MV-4-11 (cell line): ENCODE measurements around the gene SOCS1.

Experiments used
- DNase-seq: peaks from one replicate; lab custom pipeline; 2025; lab: John Stamatoyannopoulos, UW

SOCS1 gene

GRCh38 chr16:11245222-11245737 is 10.7 kb downstream of the SOCS1 start:
- no peak for DNase-seq

GRCh38 chr16:11242658-11243057 is 13.3 kb downstream of the SOCS1 start:
- DNase-seq, result no peak

- no peak for DNase-seq
Observed at GRCh38 chr16:11241480-11242204, 14.4 kb downstream of the SOCS1 start.

GRCh38 chr16:11240636-11241473 is 15.1 kb downstream of the SOCS1 start:
- DNase-seq, result no peak

- no peak for DNase-seq
Observed at GRCh38 chr16:11239644-11240632, 16.1 kb downstream of the SOCS1 start.

GRCh38 chr16:11238272-11239202 is 17.5 kb downstream of the SOCS1 start:
- DNase-seq, result no peak

- peak; percentile 99 for DNase-seq
Observed at GRCh38 chr16:11236461-11237254, 19.3 kb downstream of the SOCS1 start.

- peak; percentile 85 for DNase-seq
Observed at GRCh38 chr16:11235703-11235991, 20.4 kb downstream of the SOCS1 start.

GRCh38 chr16:11234884-11235702 is 20.9 kb downstream of the SOCS1 start:
- DNase-seq, result peak; percentile 92

- peak; percentile 80 for DNase-seq
Observed at GRCh38 chr16:11233727-11234376, 22.2 kb downstream of the SOCS1 start.

- DNase-seq, result peak; percentile 93
Observed at GRCh38 chr16:11232852-11233726, 22.9 kb downstream of the SOCS1 start.

- no peak for DNase-seq
Observed at GRCh38 chr16:11232302-11232851, 23.6 kb downstream of the SOCS1 start.

GRCh38 chr16:11231367-11231970 is 24.5 kb downstream of the SOCS1 start:
- no peak for DNase-seq

GRCh38 chr16:11229906-11230305 is 26.1 kb downstream of the SOCS1 start:
- DNase-seq, result no peak

- no peak for DNase-seq
Observed at GRCh38 chr16:11229432-11229831, 26.6 kb downstream of the SOCS1 start.

GRCh38 chr16:11225677-11226549 is 30.1 kb downstream of the SOCS1 start:
- peak; percentile 14 for DNase-seq
